ENCODE results near the gene RCE1.
"Not testable (repeated sequence)": the region's sequence is repeated elsewhere in the genome, so short reads cannot be mapped to it uniquely, and the experiment has no call there.

The RCE1 gene

DNA sequence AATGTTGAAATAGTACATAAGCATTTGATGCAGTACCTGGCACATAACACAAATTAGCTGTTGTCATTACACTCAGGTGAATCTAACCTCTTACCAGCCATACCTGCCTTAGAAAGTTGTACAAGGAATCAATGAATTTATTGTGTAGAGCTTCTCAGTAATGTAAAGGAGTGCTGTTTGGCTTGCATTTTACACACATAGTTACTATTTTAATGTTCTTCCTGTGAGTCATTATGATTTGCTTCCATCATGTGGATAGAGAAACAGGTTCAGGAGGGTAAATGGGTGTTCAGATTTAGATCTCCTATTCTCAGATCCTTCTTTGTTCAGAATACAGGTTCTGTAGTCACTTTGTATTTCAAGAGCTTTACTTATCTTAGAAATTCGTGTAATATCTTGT lies 27.6 kb upstream of the RCE1 start:
- DNase-seq (ENCODE audit: low read depth): no peak
- TF ChIP-seq, protein P1, sequence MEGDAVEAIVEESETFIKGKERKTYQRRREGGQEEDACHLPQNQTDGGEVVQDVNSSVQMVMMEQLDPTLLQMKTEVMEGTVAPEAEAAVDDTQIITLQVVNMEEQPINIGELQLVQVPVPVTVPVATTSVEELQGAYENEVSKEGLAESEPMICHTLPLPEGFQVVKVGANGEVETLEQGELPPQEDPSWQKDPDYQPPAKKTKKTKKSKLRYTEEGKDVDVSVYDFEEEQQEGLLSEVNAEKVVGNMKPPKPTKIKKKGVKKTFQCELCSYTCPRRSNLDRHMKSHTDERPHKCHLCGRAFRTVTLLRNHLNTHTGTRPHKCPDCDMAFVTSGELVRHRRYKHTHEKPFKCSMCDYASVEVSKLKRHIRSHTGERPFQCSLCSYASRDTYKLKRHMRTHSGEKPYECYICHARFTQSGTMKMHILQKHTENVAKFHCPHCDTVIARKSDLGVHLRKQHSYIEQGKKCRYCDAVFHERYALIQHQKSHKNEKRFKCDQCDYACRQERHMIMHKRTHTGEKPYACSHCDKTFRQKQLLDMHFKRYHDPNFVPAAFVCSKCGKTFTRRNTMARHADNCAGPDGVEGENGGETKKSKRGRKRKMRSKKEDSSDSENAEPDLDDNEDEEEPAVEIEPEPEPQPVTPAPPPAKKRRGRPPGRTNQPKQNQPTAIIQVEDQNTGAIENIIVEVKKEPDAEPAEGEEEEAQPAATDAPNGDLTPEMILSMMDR (IDR thresholded peaks at IDR 0.05; ENCODE audit: control insufficient read depth, insufficient read depth, low read depth, low read length, missing control alignments): no peak
- no peak overlapping the region for H3K4me3 ChIP-seq (ENCODE audit: control insufficient read depth, low read depth, low read length)

DNA sequence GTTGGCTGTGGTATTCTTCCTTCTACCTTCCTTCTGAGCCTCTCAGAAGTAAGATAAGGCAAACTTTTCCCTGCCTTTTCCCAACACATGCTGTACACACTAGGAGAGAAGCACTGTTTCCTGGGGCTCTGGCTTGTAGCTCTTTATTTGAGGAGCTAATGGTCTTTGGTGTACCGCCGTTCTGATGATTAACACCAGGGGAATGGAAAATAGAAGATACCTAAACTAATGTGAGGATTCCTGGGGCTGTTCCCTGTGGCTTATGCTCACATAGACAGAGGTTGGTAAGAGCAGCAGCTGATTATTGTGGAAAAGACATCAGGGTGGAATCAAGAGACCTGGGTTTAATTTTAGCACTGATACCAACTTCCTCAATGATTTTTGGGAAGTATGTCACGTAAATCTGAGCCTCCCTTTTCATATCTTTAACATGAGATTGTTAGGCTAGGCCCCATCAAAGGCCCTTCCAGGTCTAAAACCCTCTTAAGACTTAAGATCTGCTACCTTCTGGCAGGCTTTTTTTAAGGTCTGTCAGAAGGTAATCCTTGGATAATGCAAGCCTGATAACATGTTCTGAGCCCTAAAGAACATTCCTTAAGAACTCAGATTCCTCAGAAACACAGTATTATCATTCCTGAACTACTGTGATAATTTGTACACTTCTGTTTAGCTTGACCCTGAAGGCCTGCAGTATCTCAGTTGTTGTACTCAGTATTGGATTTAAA lies 24.8 kb upstream of the RCE1 start:
- H3K4me3 ChIP-seq (ENCODE audit: control insufficient read depth, low read depth, low read length): no peak overlapping the region
- TF ChIP-seq, protein P1 (IDR thresholded peaks at IDR 0.05; ENCODE audit: control insufficient read depth, insufficient read depth, low read depth, low read length, missing control alignments): no peak
- DNase-seq (ENCODE audit: low read depth): no peak

DNA sequence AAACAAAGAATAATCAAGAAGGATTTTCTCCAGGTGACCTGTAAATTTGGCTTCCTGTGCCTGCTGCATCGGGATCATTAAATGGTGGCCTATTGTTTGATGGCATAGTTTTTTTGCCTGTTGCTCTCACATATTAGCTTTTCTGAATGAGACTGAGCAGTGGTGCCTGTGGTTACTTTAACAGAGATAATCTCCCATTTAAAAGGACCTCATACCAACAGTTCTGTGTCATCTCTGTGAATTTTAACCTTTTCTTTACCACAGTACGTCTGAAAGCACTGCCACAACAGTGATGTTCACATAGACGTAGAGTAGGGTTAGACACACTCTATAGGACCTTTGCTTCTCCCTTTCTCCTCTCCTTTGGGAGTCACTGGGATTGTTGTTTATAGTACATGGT lies 22.9 kb upstream of the RCE1 start:
- TF ChIP-seq, protein P1 (IDR thresholded peaks at IDR 0.05; ENCODE audit: control insufficient read depth, insufficient read depth, low read depth, low read length, missing control alignments): no peak
- DNase-seq (ENCODE audit: low read depth): no peak
- no peak overlapping the region for H3K4me3 ChIP-seq (ENCODE audit: control insufficient read depth, low read depth, low read length)

DNA sequence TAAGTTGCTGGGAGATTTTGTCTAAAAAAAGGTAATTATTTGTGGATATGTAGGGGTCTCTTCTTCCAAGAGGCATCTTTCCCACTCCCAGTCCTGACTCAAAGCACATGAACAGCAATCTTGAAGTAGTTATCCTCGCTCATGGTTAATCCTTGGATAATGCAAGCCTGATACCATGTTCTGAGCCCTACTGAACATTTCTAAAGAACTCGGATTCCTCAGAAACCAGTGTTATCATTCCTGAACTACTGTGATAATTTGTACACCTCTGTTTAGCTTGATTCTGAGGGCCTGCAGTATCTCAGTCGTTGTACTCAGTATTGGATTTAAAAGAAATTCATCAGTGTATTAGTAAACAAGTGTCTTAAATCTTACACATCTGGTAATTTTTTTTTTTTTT lies 22.3 kb upstream of the RCE1 start:
- H3K4me3 ChIP-seq (ENCODE audit: control insufficient read depth, low read depth, low read length): no peak overlapping the region
- TF ChIP-seq, protein P1 (IDR thresholded peaks at IDR 0.05; ENCODE audit: control insufficient read depth, insufficient read depth, low read depth, low read length, missing control alignments): no peak
- no peak for DNase-seq (ENCODE audit: low read depth)

DNA sequence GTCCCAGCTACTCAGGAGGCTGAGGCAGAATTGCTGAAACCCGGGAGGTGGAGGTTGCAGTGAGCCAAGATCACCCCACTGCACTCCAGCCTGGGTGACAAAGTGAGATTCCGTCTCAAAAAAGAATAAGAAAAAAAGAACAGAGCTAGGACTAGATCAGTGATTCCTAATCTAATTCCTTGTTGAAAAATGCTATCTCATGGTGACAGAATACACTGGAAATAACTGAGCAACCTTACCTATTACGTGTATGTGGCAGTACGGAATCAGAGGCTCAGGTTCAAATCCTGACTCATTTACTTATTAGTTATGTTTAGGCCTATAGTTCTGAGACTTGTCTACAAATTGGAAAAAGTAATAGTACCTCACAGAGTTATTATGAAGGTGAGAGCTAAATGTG lies 19.5 kb upstream of the RCE1 start:
- DNase-seq (ENCODE audit: low read depth): no peak
- no peak overlapping the region for H3K4me3 ChIP-seq (ENCODE audit: control insufficient read depth, low read depth, low read length)
- TF ChIP-seq, protein P1 (IDR thresholded peaks at IDR 0.05; ENCODE audit: control insufficient read depth, insufficient read depth, low read depth, low read length, missing control alignments): no peak

DNA sequence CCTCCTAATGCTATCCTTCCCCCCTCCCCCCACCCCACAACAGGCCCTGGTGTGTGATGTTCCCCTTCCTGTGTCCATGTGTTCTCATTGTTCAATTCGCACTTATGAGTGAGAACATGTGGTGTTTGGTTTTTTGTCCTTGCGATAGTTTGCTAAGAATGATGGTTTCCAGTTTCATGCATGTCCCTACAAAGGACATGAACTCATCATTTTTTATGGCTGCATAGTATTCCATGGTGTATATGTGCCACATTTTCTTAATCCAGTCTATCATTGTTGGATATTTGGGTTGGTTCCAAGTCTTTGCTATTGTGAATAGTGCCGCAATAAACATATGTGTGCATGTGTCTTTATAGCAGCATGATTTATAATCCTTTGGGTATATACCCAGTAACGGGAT lies 18.7 kb upstream of the RCE1 start:
- DNase-seq (ENCODE audit: low read depth): not testable (repeated sequence)

DNA sequence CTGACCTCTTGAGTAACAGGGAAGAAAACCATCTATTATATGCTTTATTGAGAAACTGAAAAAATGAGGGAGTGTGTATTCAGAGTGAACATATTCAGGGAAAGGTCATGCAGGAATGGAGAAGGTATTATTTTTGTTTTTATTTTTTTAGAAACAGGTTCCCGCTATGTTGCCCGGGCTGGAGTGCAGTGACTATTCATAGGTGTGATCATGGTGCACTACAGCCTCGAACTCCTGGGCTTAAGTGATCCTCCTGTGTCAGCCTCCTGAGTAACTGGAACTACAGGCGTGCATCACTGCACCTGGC lies 8.7 kb upstream of the RCE1 start:
- TF ChIP-seq, protein P1 (IDR thresholded peaks at IDR 0.05; ENCODE audit: control insufficient read depth, insufficient read depth, low read depth, low read length, missing control alignments): no peak
- H3K4me3 ChIP-seq (ENCODE audit: control insufficient read depth, low read depth, low read length): no peak overlapping the region

More for the DNA sequence above, 18.7 kb upstream of the RCE1 start:
- not testable (repeated sequence) for H3K4me3 ChIP-seq (ENCODE audit: control insufficient read depth, low read depth, low read length)

More for the DNA sequence above, 8.7 kb upstream of the RCE1 start:
- DNase-seq (ENCODE audit: low read depth): no peak
